Activated T-cell treated with anti-CD3 and anti-CD28 coated beads, Interleukin-2, amount 50 U/mL, for 24 hours (primary cell): ENCODE results near the gene C2CD3.
A peak's percentile ranks its signal among the peaks of the same experiment; 100 is the strongest.

Experiments used
- DNase-seq: peaks from one replicate; pipeline ENCODE4 v3.0.0-alpha.2; 2020
- H3K27ac Mint-ChIP-seq: 2 replicates; pipeline ENCODE4 v1.8.0; 2020; ENCODE audit warnings: mild to moderate bottlenecking, mixed read lengths
- H3K27me3 Mint-ChIP-seq: 2 replicates; pipeline ENCODE4 v1.8.0; 2020; ENCODE audit warnings: mixed read lengths
- H3K36me3 Mint-ChIP-seq: 2 replicates; pipeline ENCODE4 v1.8.0; 2020; ENCODE audit warnings: low read depth, mixed read lengths
- H3K4me1 Mint-ChIP-seq: 2 replicates; pipeline ENCODE4 v1.8.0; 2020; ENCODE audit warnings: low read depth, mixed read lengths
- H3K4me3 Mint-ChIP-seq: 2 replicates; pipeline ENCODE4 v1.8.0; 2020; ENCODE audit warnings: mild to moderate bottlenecking, moderate library complexity, mixed read lengths
- H3K9me3 Mint-ChIP-seq: 2 replicates; pipeline ENCODE4 v1.8.0; 2020; ENCODE audit warnings: mixed read lengths

Gene C2CD3

DNA sequence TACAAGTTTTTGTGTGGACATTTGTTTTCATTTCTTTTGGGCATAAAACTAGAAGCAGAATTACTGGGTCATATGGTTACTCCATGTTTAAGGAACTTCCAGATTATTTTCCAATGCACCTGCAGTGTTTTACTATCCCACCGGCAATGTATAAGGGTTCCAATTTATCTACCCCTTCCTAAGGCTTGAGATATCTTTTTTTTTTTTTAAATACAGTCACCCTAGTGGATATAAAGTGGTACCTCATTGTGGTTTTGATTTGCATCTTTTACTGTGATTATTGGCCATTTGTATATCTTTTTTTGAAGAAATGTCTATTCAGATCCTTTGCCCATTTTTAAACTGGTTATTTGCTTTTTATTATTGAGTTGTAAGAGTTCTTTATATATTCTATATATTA is 127.4 kb downstream of the C2CD3 start:
- H3K4me1 Mint-ChIP-seq = no peaks in the 10 kb centered on the region
- no peaks in the 10 kb centered on the region for H3K27me3 Mint-ChIP-seq
- DNase-seq = no peak
- no peak overlapping the region for H3K27ac Mint-ChIP-seq
- no peaks in the 10 kb centered on the region for H3K9me3 Mint-ChIP-seq
- H3K4me3 Mint-ChIP-seq = no peak overlapping the region
- peaks cover 75% of the 10 kb centered on the region for H3K36me3 Mint-ChIP-seq

DNA sequence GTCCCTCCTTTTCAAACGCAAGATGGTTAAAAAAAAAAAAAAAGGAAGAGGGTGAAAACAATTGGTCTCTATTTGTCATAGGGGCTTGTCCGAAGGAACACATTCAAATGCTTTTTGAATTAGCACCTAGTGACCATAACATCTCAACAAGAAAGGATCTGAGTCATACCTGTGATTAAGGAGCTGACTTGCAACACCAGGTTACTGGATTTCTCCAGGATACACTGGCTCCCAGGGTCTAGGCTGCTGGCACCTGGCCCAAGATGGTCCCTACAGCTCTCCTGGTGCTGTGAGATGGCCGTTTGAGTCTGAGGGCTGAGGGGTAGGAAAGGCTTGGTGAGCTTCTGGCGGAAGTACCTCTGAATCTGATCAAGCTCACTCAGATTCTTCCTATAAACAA is 133.5 kb downstream of the C2CD3 start:
- Mint-ChIP-seq H3K4me1 (peaks cover 1% of the 10 kb centered on the region), H3K36me3 (peaks cover 92% of the 10 kb centered on the region), H3K27me3 (no peaks in the 10 kb centered on the region), H3K27ac (no peak overlapping the region), H3K9me3 (no peaks in the 10 kb centered on the region), H3K4me3 (no peak overlapping the region)
- DNase-seq = no peak

DNA sequence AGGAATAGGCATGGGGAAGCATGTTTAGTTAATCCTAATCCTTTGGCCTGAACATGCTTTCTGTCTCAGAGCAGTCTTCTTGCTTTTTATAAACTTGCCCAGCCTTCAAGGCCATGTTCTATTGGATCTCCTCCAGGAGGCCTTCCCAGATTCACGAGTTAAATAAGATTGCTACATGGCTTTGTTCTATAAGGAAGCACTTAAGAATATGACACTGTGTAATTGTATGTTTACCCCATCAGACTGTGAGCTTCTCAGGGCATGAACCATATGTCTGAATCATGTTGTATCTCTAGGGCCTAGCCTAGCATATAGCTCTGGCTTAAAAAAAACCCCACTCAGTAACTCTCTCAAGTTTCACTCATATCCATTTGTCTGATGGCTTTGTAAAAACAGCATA is 135.5 kb downstream of the C2CD3 start:
- H3K4me1 Mint-ChIP-seq = peaks cover 19% of the 10 kb centered on the region
- H3K9me3 Mint-ChIP-seq = no peaks in the 10 kb centered on the region
- no peak overlapping the region for H3K4me3 Mint-ChIP-seq
- DNase-seq = no peak
- H3K27me3 Mint-ChIP-seq = no peaks in the 10 kb centered on the region
- peaks cover 90% of the 10 kb centered on the region for H3K36me3 Mint-ChIP-seq
- H3K27ac Mint-ChIP-seq = peak overlapping the region; percentile 17

DNA sequence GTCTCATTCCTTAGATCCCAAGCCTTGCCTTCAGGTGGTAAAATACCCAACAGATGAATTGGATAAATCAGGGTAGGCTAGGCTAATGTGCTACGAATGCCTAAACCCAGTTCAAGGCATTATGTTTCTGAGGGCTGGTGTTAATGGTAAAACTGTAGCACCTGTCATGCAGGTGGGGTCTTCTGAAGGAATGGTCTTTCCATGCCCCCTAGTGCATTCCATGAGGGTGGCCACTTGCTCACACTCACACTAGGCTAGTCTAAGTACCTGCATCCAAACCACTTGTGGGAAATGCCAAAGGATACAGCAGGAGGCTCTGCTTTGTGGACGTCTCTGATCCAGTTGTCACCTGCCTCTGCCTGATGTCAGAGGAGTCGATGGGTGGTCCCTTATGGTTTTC is 137.8 kb downstream of the C2CD3 start:
- DNase-seq = no peak
- H3K4me3 Mint-ChIP-seq = no peak overlapping the region
- no peaks in the 10 kb centered on the region for H3K9me3 Mint-ChIP-seq
- H3K36me3 Mint-ChIP-seq = peaks cover 87% of the 10 kb centered on the region
- H3K27me3 Mint-ChIP-seq = no peaks in the 10 kb centered on the region
- H3K4me1 Mint-ChIP-seq = peaks cover 22% of the 10 kb centered on the region
- no peak overlapping the region for H3K27ac Mint-ChIP-seq

DNA sequence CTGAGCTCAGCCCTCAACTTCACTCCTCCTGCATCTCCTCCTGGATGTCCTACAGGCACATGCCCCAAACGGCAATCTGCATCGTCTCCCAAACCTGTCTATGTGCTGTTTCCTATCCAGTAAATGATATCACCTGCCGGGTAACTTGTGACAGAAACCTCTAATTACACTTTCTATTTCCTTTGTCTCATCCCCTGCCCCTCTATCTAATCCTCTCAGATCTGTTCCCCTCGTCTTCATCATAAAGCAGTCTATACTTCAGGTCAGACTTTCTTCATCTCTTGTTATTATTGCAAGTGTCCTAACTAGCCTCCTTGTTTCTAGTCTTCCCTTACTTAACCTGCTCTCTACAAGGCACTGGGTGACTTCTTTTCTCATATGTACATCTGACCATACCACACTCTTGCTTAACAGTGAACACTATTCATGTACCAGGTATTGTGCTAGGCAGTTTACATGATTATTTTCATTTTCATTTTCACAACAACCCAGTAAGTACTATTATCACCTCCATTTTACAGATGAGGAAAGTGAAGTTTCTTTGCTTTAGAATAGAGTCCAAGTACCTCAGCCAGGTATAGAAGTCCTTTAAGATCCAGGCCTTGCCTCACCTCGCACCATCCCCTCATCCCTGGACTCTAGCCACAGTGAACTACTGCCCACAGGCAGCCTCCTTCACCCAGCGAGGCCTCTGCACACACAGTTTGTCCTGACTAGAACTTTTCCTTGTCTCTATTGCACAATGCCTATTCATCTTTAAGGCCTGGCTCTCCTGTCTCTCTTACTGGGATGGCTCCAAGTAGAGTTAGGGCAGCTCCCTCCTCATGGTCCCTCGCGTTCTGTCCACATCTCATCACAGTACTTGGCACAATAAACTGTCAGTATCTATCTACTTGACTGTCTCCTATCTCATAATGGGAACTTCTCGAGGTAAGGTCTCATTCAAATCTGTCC is 139.8 kb downstream of the C2CD3 start:
- Mint-ChIP-seq H3K27ac (peak overlapping the region; percentile 42), H3K9me3 (no peaks in the 10 kb centered on the region), H3K4me3 (peak overlapping the region; percentile 11), H3K27me3 (no peaks in the 10 kb centered on the region), H3K36me3 (peaks cover 78% of the 10 kb centered on the region), H3K4me1 (peaks cover 29% of the 10 kb centered on the region)
- no peak for DNase-seq

DNA sequence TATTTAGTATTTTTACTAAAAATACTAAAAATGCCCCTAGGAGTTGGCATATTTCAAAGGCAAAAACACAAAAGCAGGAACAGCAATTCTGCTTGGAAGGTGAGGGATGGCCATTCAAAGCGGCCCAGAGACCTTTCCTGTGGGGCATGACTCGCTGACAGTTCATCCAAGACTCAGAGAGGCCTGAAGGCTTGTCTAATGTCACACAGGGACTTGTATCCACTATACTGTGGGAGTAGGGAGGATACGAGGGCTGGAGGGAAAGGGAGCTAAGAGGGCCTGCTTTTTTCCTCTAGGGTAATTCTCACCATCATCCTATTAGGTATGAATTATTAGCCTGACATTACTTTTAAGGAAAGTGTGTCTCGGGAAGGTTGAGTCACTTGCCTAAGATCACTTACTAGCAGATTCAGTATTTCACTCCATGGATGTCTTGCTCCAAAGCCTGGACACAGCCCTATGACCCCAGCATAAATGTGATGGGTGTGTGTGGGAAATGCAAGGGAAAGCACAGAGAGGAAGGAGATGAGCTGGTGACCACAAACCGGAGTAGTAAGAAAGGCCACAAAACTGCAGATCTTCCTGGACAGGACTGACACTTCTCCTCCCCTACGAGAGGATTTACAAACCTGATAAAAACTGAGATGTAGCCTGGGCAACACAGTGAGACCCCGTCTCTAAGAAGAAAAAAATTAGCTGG is 145.2 kb downstream of the C2CD3 start:
- H3K27me3 Mint-ChIP-seq = no peaks in the 10 kb centered on the region
- peaks cover 40% of the 10 kb centered on the region for H3K4me1 Mint-ChIP-seq
- peaks cover 54% of the 10 kb centered on the region for H3K36me3 Mint-ChIP-seq
- peak overlapping the region; percentile 76 for H3K27ac Mint-ChIP-seq
- H3K4me3 Mint-ChIP-seq = no peak overlapping the region
- no peaks in the 10 kb centered on the region for H3K9me3 Mint-ChIP-seq
- DNase-seq = no peak

DNA sequence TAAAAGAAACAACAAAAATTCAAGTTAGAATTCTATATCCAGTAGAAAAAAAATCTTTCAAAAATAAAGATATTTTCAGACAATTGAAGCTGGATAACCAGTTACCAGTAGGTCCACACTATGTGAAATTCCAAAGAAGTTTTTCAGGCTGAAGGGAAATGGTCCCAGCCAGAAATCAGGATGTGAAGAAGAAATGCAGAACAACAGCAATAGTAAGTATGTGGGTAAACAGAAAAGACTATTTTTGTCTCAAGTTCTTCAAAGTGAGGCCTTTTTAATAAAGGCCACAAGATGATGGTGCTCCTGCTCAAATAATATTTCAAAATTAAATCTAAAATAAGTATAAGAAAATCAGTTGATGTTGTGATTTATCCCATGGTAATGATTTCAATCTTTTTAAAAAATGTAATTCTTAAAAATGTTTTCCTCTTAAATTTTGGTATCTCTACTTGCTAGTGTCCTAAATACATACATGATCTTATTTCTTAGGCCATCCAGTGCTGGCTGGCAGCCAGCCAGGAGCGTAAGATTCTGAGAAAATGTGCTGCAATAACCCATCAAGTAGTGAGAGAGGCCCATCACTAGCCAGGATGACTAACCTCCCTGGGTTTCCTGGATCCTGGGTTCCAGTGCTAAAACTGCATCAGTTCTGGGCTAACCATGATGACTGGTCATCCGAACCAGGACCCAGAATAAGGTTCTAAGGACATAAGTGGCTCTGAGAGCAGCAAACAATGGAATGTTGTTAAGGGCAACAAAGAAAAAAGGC is 146.4 kb downstream of the C2CD3 start:
- no peaks in the 10 kb centered on the region for H3K9me3 Mint-ChIP-seq
- peak overlapping the region; percentile 79 for H3K27ac Mint-ChIP-seq
- H3K4me3 Mint-ChIP-seq = no peak overlapping the region
- H3K27me3 Mint-ChIP-seq = no peaks in the 10 kb centered on the region
- peaks cover 33% of the 10 kb centered on the region for H3K4me1 Mint-ChIP-seq
- DNase-seq = peak; percentile 45
- H3K36me3 Mint-ChIP-seq = peaks cover 54% of the 10 kb centered on the region

DNA sequence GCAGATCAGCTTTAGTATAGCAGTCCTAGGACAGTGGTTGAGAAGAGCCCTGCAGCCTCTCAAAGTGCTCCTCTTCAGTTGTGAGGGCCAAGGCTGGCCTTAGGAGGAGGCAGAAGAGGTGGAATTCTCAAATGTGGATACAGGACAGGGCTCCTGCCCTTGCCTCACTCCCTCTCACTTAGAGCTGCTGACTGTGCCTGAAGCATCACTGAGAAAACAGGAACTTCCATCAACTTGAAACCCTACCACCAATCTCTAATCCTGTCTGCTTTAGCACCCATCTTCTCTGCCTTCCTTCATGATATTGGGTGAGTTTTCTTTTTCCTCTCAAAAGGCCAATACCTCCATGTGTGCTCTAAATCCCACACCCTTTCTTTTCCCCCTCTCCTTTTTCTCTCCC is 147.5 kb downstream of the C2CD3 start:
- DNase-seq = no peak
- Mint-ChIP-seq H3K27ac (no peak overlapping the region), H3K27me3 (no peaks in the 10 kb centered on the region), H3K36me3 (peaks cover 43% of the 10 kb centered on the region), H3K4me1 (peaks cover 33% of the 10 kb centered on the region), H3K4me3 (no peak overlapping the region), H3K9me3 (no peaks in the 10 kb centered on the region)

DNA sequence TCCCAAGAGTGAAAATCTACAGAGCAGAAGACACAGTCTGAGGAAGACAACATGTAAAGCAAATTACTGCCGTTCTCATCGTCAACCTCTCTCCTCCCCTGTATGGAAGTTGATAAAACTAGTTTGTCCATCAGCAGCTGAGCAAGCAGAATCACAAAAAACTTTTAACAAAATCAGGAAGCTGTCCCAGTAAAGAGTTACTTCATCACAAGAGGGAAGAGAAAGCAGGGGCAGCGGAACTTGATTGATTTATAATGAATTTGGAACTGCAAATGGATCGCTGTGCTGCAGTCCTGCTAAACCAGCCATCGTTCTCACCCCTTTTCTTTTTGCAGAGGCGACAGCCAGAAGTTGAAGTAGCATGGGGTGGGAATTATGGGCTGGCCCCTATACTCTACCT is 148.3 kb downstream of the C2CD3 start:
- Mint-ChIP-seq H3K36me3 (peaks cover 44% of the 10 kb centered on the region), H3K4me1 (peaks cover 33% of the 10 kb centered on the region), H3K27ac (no peak overlapping the region), H3K27me3 (no peaks in the 10 kb centered on the region), H3K4me3 (no peak overlapping the region), H3K9me3 (no peaks in the 10 kb centered on the region)
- DNase-seq = no peak

DNA sequence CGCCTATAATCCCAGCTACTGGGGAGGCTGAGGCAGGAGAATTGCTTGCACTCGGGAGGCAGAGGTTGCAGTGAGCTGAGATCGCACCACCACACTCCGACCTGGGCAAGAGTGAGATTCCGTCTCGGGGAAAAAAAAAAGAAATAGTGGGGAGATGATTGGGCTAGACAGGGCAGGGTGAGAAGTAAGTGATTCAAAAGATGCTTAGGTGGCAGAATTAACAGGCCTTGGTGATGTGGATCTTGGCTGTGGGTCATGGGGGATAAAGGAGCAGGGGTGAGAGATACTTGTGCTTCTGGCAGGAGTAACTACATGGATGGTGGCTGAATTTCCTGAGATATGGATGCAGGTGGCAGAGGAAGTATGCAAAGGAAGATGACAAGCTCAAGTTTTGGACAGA is 148.8 kb downstream of the C2CD3 start:
- Mint-ChIP-seq H3K4me3 (no peak overlapping the region), H3K9me3 (no peaks in the 10 kb centered on the region), H3K27me3 (no peaks in the 10 kb centered on the region), H3K36me3 (peaks cover 47% of the 10 kb centered on the region), H3K4me1 (peaks cover 35% of the 10 kb centered on the region), H3K27ac (no peak overlapping the region)
- no peak for DNase-seq

DNA sequence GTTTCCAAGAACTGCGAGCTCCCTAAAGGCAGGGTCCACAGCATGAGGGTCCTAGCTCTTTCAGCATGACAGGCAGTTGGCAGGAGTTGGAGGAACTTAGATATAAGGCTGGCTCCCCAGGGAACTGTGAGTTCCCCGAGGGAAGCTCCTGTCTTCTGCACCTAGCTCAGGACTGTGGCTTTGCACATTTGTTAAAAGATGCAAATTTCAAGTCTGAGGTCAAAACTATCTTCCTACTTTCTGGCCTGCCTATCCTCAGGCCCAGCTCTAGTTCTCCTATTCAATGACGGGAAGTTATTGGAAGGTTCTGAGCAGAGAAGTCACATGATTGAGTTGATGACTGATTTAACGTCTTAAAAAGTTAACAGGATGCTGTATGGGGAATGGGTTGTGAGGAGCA is 150.3 kb downstream of the C2CD3 start:
- no peak overlapping the region for H3K27ac Mint-ChIP-seq
- H3K36me3 Mint-ChIP-seq = peaks cover 52% of the 10 kb centered on the region
- no peak overlapping the region for H3K4me3 Mint-ChIP-seq
- H3K27me3 Mint-ChIP-seq = no peaks in the 10 kb centered on the region
- peaks cover 37% of the 10 kb centered on the region for H3K4me1 Mint-ChIP-seq
- no peaks in the 10 kb centered on the region for H3K9me3 Mint-ChIP-seq
- no peak for DNase-seq

DNA sequence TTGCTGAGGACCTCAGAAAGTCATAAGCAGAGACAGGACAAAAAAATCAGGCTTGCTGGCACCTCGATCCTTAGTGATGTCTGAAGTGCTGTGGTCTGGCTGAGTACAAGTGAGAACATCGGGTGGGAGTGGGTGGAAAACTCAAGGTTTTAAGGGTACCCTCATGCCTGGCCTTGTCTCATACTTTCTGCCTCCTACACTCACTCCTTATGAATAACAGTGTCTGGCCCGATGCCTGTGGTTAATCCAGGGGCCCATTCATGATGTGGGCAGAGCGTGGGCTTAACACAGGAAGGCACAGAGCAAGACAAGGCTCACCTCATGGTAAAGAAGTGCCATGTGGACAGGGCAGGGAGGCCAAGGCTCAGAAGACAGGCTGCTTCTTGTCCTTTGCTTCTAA is 150.9 kb downstream of the C2CD3 start:
- Mint-ChIP-seq H3K4me1 (peaks cover 38% of the 10 kb centered on the region), H3K27ac (no peak overlapping the region), H3K4me3 (no peak overlapping the region), H3K27me3 (no peaks in the 10 kb centered on the region), H3K36me3 (peaks cover 52% of the 10 kb centered on the region), H3K9me3 (no peaks in the 10 kb centered on the region)
- DNase-seq = peak; percentile 75

DNA sequence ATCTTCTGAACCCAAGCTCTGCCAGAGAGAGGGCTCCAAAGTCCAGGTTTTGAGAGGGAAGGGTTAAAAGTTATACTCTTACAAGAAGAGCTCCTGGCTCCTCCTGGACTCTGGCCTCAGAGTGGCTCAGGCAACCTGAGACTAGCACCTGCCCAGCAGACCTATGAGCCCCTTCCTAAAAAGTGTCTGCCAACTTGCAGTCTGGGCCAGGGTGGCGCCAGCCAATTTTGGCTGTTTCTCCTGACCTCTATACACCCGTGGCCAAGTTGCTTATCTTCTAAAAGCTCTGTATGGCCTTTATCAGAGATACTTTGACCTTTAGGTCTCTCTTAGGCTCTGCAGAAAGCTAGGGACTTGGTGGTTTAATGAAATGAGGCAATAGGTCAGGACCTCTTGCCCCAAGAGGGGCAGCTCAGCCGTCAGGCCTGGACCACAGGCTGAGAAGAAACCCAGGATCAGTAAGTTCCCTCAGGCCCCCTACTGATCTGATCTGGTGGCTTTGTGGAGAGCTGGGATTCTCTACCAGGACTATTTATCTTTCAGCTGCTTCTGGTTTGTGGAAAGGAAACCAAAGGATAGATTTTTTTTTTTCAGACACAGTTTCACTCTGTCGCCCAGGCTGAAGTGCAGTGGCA is 151.6 kb downstream of the C2CD3 start:
- DNase-seq = peak; percentile 42
- peaks cover 40% of the 10 kb centered on the region for H3K4me1 Mint-ChIP-seq
- H3K36me3 Mint-ChIP-seq = peaks cover 55% of the 10 kb centered on the region
- H3K4me3 Mint-ChIP-seq = no peak overlapping the region
- H3K27me3 Mint-ChIP-seq = no peaks in the 10 kb centered on the region
- peak overlapping the region; percentile 61 for H3K27ac Mint-ChIP-seq
- no peaks in the 10 kb centered on the region for H3K9me3 Mint-ChIP-seq

DNA sequence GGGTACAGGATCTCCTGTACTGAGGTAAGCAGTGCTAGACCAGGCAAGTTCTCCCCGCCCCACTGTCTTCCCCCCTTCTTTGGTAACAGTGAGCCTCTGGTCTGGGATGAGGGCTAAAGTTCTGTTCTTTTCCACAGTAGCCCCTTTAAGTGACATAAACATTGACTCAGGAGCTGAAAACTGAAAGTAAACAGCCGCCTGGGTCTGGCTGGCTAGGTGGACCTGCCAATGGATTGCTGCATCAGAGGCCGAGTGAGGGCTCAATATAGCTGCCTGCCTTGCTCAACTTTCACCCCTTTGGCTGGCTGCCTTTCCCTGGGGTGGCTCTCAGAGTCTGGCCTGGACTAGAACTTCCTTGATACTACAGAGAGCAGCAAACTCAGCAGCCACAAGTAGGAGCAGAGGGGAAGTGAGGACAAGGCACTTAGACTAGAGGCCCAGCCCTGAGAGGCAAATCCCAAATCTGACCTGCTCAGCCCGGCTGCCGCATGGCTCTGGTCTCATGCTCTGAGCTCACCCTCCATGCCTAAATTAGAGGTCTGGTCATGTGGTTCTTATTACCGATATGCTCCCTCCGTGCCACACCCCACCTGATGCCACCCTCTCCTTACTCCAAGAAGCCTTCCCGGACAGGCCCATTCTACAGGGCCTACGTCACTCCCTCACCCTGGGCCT is 152.3 kb downstream of the C2CD3 start:
- Mint-ChIP-seq H3K36me3 (peaks cover 56% of the 10 kb centered on the region), H3K4me1 (peaks cover 40% of the 10 kb centered on the region), H3K4me3 (no peak overlapping the region)

More for the DNA sequence above, 152.3 kb downstream of the C2CD3 start:
- DNase-seq = no peak
- H3K9me3 Mint-ChIP-seq = no peaks in the 10 kb centered on the region
- peak overlapping the region; percentile 61 for H3K27ac Mint-ChIP-seq
- no peaks in the 10 kb centered on the region for H3K27me3 Mint-ChIP-seq
